NCI-H2171 (cell line): Measurements from ENCODE around the gene DQX1.

Source experiments
- DNase-seq: peaks from one replicate; lab custom pipeline; 2025; lab: John Stamatoyannopoulos, UW

Gene DQX1

DNA sequence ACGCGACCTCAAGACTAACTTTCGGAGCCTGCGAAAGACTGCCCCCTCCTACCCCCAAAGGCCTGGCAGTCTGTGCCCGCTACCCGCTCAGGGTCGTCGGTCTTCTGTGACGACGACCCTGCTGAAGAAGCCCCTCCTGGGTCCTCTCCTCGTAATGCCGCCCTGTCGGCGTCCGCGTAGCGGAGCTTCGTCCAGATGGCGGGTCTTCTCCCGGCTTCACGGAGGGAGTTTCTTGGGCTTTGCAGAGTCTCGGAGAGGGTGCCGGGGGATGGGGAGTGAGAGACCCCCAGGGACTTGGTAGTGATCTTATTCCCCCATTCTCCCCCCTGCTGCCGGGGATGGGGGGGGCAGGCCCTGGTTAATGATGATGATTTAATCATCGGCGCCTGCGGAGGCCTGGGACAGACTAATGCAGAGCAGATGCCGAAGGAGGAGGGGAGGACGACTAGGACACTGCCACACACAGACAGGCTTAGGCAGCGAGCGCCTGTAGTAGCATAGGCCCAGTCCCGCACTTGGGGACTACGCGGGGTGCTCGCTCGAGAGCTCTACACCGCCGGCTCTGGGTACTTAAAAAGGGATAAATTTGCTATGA is 18.0 kb downstream of the DQX1 start:
- peak; percentile 78 for DNase-seq

DNA sequence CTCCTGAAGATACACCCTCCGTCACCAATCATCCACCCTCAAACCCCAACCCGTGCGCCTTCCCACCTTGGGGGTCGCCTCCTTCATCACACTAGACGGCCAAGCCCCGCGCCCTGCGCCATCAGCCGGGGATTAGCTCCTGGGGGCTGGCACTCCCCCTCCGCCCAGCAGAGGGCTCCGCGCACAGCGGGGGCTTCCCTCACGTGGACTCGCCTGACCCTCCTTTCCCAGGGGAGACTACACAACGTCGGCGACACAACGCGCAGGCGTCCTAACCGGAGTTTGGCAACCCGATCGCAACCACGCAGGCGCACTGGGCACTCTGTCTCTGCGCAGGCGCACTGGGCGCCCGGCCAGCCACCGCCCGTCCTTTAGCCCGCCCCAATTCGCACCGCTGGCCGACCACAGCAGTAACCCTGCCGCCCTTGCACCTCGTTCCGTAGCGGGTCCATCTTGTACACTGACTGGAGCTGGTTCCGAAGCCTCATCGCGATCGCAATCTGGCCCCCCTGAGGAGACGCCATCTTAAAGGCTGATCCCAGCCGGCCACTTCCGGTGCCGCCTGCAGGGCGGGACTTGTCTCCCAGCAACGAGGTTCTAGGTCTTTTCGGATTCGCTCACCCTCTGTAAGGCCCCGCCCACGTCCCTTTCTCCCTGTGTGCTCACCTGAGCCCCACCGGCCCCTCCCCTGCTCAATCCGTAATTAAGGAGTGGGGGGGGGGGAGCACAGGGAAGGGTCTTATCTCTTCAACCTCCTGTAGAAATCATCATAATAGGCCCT is 18.7 kb downstream of the DQX1 start, which contains the start of gene PCGF1:
Gene PCGF1 (minus strand): TSS at position 551 of the 781 bp plus-strand sequence. CDS start 27 bp downstream, at position 524.
- DNase-seq: peak; percentile 98

DNA sequence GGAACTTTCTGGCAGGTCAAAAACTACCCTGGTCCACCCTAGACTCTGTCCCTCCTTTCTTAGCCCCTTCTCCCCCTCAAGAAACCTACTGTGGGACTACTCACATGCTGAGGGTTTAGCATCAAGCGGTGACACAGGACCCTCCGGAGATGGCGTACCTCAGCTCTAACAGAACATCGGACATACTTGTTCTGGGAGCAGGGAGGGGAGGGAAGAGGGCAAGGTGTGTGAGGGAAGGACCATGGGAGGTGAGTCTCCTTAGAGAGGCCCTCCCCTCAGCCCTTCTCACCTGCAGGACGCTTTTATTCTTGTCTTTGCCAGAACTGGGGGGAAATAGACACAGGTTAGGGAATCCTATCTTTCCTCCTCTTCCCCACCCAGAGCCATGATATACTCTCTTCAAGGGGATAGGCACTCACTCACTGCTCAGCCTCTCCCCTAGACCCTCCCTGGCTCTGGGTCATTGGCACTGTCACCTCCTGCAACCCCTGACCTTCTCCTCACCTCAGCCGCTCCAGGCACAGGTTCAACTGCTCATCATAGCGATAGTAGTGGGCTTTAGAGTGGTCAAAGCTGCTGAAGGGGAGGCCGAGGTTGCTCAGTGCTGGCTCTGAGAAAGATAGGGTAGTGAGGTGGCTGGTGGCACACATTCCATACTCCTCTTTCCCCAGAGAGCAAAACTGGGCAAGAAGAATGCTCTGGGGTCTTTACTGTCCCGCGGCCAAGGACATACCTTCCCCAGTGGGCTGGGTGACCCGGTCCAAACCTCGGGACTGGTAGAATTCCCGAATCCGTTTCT is 20.4 kb downstream of the DQX1 start:
- DNase-seq: no peak

DNA sequence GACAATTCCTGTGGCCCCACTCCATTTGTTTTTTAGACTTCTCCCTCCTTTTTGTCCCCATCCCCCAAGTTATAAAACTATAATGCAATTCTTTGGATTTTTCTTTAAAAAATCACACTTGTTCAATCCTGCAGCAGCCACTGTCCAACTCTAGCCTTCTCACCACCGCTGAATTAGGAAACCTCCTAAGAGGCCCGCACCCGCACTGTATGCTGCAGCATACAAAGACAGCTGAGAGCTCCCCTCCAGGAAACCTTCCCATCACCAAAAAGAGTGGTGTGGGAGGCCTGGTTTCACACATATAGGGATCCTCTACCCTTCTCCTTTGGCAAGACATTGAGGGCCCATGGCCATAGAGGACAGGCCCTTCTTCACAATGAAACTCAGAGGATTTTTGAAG is 21.4 kb downstream of the DQX1 start:
- DNase-seq: no peak

DNA sequence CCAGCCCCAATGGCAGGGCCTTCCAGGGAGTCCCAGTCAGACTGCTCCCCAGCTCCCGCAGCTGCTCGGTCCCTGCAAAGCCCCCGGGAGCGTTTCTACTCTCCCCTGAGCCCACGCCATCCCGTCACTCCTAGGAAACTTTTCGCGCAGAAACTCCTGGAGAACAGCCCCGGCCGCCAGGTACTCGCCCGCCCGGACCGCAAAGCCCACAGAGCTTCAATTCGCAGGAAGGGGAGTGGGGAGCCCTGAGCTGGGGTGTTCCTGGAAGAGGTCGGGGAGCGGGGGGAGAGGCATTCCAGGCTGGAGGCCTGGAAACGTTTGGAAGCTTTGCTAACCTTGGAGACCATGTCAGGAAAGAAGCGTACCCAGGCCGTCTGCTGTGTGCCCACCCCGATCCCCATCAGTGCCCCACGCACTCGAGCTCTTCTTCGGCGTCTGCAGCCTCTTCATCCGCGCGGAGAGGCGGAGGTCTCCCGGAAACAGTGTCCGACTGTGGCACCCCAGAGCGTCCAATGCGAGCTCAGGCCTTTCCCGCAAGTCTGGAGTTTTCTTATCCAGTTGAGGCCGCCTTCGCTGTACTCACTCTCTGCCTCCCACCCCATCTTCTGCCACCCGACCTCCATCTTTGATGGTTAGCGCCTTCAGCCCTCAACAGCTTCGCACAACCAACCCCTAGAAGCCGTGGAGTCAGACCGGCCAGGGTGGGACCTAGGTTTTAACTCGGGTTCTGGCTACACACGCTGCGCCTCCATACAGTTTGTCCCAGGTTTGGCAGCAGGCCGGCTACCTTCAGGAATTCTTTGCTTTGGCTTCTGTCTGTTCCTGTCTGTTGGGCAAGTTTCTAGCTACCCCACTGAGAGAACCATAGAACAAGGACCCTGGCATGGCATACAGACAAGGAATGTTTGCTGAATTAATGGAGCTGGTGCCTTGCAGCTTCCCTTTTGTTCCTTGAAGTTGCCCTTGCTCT is 22.2 kb downstream of the DQX1 start:
- DNase-seq: no peak

DNA sequence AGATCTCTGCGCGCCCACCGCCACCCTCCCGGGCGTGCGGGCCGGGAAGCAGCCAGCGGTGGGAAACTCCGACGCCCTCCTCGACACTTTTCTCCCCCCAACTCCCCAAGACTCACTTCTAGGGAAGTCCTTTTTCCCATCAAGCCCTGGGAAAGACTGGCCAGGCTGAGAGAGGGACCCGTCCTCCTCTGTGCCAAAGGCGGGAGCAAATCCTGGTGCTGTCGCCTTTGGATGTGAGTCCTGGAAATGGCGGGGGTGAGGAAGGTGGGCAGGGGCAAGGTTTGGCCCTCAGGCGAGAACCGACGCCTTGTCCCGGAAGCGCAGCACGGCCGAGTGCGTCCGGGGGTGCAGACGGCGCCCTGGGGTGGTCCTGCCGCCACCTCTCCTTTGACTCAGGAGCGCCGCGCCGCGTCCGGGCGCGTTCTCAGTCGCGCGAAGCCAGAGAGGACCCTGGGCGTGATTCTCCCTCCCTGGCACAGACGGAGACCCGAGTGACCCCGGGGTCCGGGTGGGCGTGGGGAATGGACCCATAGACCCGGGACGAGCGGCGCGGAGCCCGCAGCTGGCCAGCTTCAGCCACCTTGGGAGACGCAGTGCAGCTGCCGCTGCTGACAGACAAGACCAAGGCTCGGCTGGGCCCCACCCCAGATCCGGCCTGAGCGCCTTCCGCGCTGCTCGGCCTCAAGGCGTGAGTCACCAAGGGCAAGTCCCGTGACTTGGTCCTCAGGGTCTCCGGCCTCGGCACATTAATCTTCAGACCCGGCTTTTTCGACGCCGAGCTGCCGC is 23.1 kb downstream of the DQX1 start:
- DNase-seq: no peak

DNA sequence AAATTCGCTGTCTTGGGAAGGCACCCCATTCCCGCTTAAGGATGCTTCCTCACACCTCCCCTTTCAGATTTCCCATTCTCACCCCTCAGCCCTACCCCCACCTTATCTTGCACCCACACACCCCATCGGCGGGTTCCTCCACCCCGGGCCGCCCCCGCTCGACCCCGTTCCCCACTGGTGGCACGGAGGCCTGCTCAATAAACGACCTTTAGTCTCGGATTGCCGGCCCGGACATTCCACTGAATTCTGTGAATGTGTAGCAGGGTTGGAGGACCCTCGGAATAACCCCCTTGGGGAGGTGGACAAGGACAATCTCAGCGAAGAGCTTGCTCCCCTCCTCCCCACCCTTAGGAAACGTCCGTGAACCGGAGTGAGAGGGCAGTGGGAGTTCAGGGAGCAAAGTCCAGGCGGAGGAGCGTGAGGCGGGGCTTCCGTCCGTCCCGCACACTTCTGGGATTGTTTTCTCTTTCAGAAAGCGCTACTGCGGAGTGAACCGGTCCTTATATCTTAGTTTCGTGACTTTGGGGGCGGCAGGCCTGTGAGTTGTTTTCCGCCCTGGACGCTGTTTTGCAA is 23.8 kb downstream of the DQX1 start:
- no peak for DNase-seq

DNA sequence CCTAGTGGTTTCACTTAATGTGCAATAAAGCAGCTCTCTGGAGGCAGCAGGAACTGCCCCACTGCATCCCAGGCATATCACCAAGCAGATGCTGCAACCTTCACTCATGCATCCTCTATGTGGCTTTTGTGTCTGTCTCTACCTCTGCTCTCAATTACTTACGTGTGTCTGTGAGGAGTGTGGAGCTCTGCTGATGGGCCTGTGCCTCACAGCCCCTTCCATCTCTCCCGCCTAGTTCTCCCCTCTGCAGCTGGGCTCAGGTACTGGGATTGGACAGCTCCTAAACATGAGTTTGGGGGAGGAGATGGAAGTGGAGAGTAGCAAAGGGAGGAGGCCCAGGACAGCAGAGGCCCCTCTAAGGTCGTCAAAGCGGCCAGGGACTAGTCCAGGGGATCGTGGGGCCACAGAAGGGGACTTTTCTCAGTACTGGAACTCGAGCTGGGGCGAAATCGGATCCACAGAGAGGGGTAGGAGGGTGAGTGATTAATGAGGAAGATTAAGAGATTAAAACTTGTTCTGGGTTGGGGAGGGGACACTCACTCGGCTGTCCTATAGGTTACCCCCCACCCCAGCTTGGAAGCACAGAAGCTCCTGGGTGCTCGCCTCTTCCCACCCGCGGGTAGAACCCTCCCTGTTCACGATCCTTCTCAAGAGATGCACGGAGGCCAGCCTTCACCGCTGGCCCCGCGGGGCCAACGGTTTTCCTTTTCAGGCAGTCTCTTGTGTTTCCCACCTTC is 24.5 kb downstream of the DQX1 start:
- no peak for DNase-seq

DNA sequence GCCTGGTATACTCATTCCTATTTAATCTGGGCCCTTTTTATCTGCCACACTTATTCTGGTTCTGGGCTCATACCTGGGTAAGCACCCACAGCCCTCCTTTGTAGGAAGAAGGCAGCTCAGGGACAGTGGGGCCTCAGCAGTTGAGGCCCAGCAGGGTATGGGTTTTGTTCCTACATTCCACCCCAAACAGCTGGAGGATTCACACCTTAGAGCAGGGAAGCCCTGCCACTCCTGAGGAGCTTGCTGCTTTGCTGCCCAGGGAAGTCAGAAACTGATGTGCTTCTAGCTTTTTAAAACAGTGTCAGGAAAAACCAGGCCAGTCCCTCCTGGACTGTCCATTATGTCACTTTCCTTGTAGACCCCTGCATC is 25.5 kb downstream of the DQX1 start:
- DNase-seq: no peak

DNA sequence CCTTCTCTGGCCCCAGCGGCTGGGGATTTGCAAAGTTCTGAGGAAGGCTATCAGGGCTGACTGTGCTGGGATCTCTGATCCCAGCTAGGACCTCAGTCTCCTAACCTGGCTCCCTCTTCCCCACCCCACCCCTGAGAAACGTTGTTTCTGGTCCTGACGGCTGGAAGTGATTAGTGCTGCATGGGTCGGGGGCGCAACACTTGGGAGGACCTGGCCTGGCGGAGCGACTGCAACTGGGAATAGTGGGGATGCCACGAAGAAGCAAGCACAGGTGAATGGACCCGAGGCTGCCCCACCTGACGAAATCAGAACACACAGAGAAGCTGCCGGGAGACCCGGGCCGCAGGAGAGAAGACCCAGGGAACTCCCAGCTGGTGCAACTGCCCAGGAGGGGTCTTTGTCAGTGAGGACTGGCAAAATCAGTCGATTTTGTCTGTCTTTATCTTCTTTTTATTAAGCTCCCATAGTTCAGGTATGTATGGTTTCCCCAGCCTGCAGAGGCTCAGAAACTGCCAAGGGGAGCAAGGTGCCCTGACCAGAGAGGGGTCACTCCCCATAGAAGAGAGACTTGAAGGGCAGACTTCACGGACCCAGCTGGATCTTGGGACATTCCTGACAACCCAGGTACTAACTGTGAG is 26.0 kb downstream of the DQX1 start:
- DNase-seq: no peak

DNA sequence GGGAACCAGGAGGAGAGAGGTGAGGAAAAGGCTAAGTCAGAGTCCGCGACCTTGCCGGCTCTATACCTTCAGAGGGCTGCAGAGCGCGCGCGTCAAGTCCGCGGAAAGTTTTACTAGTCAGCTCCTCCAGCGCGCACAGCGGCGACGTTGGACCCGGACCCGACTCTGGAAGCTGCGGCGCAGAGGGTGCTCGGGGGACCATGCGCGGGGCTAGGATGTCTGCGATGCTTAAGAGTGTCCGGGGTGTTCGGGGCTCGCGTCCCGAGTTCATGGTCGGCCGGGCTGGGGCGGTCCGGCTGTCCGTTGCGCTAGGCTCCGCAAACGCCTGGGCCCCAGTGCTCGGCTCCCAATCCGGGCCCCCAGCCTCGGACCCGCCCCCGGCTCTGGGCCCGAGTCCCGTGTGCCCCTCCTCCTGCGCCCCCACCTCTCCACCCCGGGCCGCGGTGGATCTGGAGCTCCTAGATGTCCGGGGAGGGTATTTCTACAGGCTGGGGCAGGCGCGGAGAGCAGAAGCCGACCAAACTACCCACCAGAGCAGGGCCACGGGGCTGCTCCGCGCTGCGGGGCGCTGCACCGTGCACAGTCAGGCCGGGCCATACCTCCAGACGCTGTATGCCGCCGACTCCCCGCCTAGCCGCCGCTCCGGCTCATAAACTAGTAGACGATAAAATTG is 26.6 kb downstream of the DQX1 start, which contains the start of gene LBX2:
Gene LBX2 (minus strand): TSS at position 337 of the 673 bp plus-strand sequence. CDS start 66 bp downstream, at position 271.
- DNase-seq: no peak

DNA sequence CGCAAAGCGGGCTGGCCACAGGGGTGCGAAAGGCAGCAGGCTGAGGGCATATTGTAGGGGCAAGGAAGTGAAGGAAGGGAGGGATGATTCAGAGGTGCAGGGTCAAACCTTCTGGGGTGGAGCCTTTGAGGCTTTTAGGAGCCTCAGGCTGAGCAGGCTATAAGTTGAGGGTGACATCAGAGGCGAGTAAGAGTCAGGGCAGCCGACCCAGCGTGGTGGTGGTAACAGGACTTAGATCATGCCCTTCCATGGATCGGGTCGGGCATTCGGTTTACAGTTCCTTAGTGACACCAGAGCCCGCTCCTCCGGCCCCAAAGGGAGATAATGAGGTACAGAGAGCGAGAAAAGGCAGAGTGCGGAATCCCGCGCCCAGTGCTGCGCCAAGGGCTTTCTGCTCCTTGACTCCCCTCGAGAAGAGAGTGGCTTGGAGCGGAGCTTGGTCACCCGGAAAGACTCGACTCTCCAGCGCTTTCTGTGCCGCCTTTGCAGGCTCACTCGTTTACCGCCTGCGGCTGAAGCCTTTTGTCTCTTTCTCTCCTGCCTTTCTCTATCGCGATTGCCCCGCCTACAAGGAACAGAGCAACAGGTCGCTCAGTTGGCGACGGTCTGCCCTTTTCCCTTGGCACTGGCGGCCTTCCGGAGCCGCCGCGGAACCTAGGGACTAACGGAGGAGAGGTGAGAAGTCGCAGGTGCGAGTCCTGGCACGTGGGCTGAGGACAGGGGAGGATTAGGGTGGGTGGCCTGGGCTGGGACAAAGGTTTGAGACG is 27.3 kb downstream of the DQX1 start:
- DNase-seq: no peak

DNA sequence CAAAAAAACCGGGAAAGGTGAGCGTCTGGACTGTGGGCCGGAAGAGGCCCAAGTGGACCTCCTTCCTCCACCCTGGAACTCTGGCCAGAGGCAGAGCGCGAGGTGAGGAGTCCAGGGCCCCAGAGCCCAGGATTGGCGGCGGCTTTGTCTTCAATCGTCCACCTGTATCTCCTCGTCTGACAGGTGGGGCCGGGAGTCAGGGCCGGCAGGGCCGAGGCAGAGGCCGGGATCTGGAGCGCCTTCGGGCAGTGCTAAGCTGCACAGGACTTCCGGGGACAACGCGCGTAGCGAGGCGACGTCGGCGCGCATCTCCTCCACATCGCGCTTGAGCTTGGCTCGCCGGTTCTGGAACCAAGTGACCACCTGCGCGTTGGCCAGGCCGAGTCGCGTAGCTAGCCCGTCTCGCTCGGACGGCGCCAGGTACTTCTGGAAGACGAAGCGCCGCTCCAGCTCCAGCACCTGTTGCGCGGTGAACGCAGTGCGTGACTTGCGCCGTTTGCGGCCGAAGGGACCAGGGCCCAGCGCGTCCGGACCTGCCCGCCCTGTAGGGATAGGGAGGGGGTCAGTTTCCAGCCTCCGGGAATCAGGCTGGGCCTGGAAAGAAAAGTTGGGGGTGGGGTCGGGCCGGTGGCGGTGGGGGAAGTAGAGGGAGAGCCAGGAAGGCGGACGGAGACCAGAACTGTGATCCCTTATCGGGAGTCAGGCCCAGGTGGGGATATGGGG is 28.1 kb downstream of the DQX1 start:
- DNase-seq: no peak

DNA sequence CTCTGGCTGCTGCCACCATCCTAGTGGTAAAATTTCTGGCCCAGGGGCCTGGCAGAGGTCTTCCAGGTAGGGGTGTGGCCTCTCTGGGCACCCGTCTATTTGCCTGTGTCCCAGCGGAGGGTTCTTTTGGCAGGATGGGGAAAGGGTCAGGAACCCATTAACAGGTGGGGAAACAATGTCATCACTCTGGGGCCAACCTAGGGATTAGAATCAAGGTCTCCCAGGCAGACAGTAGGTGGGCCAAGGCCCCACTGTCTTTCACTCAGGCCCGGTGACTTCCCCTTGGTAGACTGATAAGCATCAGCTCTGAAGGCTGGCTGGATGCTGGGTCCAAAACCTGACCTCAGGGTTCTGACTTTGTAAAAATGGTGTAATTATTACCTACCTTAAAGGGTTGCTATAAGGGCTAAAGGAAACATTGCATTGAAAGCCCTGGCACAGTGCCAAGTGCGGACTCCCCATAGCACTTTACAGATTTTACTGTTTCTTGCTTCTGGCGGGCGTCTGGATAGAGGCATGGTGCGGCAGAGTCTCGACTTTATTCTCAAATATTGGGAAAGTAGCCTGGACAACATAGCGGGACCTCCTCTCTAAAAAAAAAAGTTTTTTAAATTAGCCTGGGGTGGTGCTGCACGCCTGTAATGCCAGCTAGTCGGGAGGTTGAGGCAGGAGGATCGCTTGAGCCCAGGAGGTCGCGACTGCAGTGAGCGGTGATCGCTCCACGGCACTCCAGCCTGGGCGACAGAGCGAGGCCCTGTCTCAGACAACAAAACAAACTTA is 28.8 kb downstream of the DQX1 start:
- no peak for DNase-seq

DNA sequence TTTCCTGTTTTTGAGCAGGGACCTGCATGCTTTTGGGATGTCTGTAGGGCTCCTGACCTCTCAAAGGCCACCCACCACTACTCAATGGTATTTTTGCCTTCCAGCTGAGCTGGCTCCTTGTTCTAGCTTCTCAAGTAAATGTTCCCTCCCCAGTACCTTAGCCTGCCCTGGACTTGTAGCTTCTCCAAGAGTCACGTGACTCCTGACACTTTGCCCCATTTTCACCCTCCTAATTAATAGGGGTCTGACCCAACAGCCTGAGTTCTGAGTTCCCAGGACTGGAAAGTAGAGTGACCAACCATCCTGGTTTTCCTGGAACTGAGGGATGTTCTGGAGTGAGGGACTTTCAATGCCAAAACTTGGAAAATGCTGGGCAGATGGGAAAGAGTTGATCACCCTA is 30.6 kb downstream of the DQX1 start:
- no peak for DNase-seq

DNA sequence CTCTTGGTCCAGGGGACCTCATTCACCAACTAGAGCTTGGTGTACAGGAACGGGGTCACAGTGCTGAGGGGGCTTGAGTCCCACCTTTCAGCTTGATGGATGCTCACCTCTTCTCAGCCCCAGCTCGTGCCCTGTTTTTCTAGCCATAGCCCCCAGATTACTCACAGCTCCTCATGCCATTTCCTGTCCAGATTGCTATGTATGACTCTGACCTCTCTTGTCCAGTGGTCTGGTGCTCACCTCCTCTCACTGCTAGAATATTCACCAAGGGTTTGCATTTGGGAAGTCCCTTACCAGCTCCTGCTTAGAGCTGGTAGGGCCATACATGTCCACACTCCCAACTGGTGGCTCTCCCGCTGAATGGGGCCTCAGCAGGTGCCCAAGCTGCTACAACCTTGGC is 32.5 kb downstream of the DQX1 start:
- DNase-seq: no peak
